DMS 273 (cell line): Measurements from ENCODE around the gene SUB1.
A peak's percentile ranks its signal among the peaks of the same experiment; 100 is the strongest.
"Not testable (repeated sequence)": the region's sequence is repeated elsewhere in the genome, so short reads cannot be mapped to it uniquely, and the experiment has no call there.

Source experiments
- DNase-seq: peaks from one replicate; lab custom pipeline; 2025; ENCODE audit not compliant: unreplicated experiment; lab: John Stamatoyannopoulos, UW

The SUB1 gene

GRCh38 chr5:32563614-32564013 lies 21.7 kb upstream of the SUB1 start:
- DNase-seq: no peak

DNA sequence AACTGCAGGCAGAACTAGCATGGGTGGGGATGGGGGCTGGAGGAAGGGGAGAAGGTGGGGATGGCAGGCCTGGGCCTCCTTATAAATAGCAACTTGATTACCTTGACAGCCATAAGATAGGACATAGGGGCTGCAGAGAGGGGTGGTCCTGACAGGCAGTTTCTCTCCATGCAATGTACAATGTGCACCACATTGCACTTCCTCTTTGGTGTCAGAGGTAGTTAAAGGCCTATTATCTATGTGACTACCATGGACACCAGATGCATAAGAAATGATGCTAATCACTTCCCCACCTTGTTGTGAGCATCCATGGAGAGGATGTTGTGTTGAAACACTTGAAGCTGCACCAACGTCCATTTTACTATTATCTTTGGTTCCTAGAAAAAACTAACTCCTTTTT lies 20.2 kb upstream of the SUB1 start:
- DNase-seq: no peak

GRCh38 chr5:32566319-32567111 lies 18.8 kb upstream of the SUB1 start:
- DNase-seq: no peak

- no peak for DNase-seq
These were observed 14.2 kb upstream of the SUB1 start for GRCh38 chr5:32571128-32571527.

GRCh38 chr5:32572778-32573480 lies 12.4 kb upstream of the SUB1 start:
- no peak for DNase-seq

DNA sequence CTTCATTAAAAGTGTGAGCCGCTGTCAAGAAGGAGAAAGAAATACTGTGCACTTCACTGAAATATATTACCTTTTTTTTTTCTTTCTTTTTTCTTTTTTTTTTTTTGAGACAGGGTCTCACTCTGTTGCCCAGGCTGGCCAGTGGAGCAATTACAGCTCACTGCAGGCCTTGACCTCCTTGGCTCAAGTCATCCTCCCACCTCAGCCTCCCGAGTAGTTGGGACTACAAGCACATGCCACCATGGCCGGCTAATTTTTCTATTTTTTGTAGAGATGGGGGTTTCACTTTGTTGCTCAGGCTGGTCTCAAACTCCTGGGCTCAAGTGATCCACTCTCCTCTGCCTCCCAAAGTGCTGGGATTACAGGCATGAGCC lies 11.9 kb upstream of the SUB1 start:
- DNase-seq: not testable (repeated sequence)

- DNase-seq: no peak
These were observed 10.7 kb upstream of the SUB1 start for GRCh38 chr5:32574540-32575175.

- no peak for DNase-seq
These were observed 7.0 kb upstream of the SUB1 start for GRCh38 chr5:32578363-32578762.

- no peak for DNase-seq
These were observed 6.6 kb upstream of the SUB1 start for GRCh38 chr5:32578764-32579163.

- no peak for DNase-seq
These were observed 4.2 kb upstream of the SUB1 start for GRCh38 chr5:32581010-32581785.

GRCh38 chr5:32583582-32584232 lies 1.6 kb upstream of the SUB1 start:
- DNase-seq: no peak

DNA sequence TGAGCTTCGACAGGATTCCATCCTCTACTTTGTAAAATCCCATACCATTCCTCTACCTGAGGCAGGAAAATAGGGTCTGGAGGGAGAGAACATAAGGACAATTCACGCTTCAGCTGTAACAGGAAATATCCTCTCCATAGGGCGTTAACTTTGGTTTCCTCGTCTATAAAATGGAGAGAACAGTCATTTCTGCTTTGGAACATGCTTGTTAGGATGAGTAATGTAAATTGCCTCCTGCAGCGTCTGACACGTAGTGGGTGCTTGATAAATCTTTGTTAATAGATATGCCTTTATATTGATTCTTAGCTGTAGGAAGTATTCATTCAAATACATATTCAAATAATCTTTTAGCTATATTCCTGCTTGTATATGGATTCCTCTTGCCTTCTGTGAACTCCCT lies 711 bp upstream of the SUB1 start:
- DNase-seq: no peak

DNA sequence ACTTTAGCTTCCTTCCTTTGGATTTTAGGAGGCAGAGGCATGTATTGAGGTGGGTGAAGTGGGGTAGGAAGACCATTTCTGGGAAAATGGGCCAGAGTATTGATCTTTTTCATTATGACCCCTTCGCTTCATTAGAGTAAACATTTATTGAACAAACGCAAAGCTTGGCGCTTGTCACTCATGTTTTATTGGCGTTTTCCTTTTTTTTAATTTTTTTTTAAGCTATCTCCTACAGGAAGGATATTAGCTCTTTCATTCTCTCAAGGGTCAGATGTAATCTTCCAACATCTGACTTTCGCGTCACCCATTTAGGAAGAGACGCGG lies 273 bp upstream of the SUB1 start:
- no peak for DNase-seq

GRCh38 chr5:32586276-32586599 lies 881 bp downstream of the SUB1 start:
- no peak for DNase-seq

- DNase-seq: no peak
These were observed 1.8 kb downstream of the SUB1 start for GRCh38 chr5:32587067-32587551.

DNA sequence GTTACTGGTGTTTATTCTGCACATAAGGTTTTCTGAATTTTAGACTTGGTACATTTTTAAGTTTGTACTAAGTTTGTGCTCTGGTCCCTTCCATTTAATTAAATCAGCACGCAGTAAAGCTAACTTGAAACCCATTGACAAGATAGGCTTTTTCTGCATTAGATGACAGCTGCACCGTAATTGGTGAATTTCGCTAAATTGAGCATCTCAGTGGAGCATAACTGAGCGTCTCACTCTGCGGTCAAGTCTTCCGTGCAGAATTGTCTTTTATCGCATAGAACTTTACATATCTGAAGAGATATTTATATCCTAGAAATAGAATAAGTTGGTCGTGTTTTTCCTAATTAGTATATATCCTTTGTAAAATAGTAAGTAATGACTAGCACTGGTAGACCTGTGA lies 4.1 kb downstream of the SUB1 start:
- DNase-seq: no peak

- DNase-seq: peak; percentile 82
These were observed 4.8 kb downstream of the SUB1 start for GRCh38 chr5:32589942-32590869.

DNA sequence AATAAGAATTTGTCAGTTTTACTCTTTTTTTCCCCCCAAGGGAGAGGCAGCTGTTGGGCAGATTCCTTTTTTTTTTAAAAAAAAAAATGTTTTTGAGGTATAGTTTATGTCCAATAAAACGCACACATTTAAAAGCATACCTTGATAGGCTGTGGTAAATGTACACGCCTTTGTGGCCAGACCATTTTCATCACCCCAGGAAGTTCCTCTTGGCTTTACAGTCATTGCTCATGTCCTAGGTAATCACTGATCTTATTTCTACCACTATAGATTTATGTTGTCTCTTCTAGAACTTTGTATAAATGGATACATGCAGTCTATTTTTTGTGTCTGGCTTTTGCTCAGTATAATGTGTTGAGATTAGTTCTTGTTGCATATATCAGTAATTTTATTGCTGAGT lies 9.8 kb downstream of the SUB1 start:
- no peak for DNase-seq

GRCh38 chr5:32597041-32597629 lies 11.8 kb downstream of the SUB1 start:
- no peak for DNase-seq
